ENCODE measurements around the gene HECTD2. TPM values are rescaled to one million over a fixed set of nuclear protein-coding genes. Genes with fewer than 3 reads are reported as not detected.
"Not testable (repeated sequence)": the region's sequence is repeated elsewhere in the genome, so short reads cannot be mapped to it uniquely, and the experiment has no call there.

HECTD2 gene, protein sequence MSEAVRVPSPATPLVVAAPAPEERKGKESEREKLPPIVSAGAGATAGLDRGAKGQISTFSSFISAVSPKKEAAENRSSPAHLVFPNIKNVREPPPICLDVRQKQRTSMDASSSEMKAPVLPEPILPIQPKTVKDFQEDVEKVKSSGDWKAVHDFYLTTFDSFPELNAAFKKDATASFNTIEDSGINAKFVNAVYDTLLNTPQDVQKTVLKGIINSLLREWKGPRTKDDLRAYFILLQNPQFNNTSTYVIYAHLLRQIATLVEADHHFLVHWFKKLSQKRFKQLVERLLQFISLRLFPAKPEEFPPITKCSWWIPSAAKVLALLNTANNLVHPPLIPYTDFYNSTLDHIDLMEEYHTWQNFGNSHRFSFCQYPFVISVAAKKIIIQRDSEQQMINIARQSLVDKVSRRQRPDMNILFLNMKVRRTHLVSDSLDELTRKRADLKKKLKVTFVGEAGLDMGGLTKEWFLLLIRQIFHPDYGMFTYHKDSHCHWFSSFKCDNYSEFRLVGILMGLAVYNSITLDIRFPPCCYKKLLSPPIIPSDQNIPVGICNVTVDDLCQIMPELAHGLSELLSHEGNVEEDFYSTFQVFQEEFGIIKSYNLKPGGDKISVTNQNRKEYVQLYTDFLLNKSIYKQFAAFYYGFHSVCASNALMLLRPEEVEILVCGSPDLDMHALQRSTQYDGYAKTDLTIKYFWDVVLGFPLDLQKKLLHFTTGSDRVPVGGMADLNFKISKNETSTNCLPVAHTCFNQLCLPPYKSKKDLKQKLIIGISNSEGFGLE
- 17.4 TPM for total RNA-seq (ENCODE audit: unreplicated experiment)
- long read RNA-seq, partial matches to known transcripts = 2 of 2 reads
- long read RNA-seq, other reads (novel, unspliced or antisense) = 0 of 2 reads

DNA sequence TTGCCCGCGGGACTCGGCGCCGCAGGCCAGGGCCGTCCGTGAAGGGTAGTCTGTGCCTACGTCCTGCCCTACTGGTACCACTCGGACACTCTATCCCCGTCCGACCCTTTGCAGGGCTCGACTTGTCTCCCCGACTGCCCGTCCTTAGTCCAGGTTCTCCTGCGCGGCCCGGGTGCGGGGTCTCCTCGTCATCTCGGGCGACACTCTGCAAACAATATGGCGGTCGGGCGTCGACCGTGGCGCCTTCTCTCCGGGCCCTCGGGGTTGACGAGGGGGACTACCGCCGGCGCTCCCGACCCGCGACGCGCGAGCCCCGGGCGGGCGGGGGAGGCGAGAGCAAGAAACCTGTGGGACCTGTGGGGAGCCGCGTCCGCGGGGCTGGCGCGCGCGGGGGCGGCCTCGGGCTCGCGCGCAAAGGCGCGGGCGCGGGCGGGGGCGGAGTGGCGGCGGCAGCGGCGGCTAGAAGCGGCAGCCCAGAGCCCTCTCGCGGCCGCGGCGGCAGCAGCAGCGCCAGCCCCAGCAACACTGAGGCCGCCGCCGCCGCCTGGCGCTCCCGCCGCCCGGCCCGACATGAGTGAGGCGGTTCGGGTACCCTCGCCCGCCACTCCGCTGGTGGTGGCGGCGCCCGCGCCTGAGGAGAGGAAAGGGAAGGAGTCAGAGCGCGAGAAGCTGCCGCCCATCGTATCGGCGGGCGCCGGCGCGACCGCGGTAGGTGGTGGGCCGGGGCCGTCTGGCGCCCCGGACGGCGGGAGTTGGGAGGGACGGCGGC, at the start of gene HECTD2:
TSS of gene HECTD2 (plus strand) at position 476 of the 769 bp plus-strand sequence. CDS start at position 571, 95 bp downstream.
- Mint-ChIP-seq H3K27me3 (ENCODE audit: unreplicated experiment) (peaks cover 7% of the 10 kb centered on the region), H3K4me3 (ENCODE audit: unreplicated experiment) (peak within 1 kb of the TSS; percentile 99), H3K36me3 (ENCODE audit: low read depth, unreplicated experiment) (peaks cover 6% of the 10 kb centered on the region), H3K9me3 (ENCODE audit: unreplicated experiment) (no peaks in the 10 kb centered on the region), H3K27ac (ENCODE audit: unreplicated experiment) (peak within 1 kb of the TSS; percentile 100), H3K4me1 (ENCODE audit: unreplicated experiment) (peaks cover 23% of the 10 kb centered on the region)
- TF ChIP-seq, protein P1, sequence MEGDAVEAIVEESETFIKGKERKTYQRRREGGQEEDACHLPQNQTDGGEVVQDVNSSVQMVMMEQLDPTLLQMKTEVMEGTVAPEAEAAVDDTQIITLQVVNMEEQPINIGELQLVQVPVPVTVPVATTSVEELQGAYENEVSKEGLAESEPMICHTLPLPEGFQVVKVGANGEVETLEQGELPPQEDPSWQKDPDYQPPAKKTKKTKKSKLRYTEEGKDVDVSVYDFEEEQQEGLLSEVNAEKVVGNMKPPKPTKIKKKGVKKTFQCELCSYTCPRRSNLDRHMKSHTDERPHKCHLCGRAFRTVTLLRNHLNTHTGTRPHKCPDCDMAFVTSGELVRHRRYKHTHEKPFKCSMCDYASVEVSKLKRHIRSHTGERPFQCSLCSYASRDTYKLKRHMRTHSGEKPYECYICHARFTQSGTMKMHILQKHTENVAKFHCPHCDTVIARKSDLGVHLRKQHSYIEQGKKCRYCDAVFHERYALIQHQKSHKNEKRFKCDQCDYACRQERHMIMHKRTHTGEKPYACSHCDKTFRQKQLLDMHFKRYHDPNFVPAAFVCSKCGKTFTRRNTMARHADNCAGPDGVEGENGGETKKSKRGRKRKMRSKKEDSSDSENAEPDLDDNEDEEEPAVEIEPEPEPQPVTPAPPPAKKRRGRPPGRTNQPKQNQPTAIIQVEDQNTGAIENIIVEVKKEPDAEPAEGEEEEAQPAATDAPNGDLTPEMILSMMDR (IDR thresholded peaks at IDR 0.05; ENCODE audit: unreplicated experiment) = peak; percentile 6
- peak; percentile 84 for DNase-seq (ENCODE audit: low spot score)

DNA sequence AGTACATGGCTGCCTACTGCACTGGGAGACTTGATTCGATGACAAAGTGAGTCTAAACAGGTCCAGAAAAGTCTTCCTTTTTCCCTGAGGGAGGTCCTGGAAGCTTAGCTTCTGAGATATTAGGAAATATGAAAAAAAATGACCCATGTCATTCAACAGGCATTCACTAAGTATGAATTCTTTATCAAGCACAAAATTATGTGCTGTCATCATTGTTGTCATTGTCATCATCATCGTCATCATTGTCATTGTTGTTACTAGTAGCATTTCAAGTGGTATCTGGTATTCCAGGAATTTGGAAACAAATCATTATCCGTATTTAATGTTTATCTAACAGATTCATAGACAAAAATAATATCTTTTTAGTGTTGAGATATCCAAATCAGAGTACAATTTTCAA, 49.7 kb upstream of the HECTD2 start:
- no peaks in the 10 kb centered on the region for H3K9me3 Mint-ChIP-seq (ENCODE audit: unreplicated experiment)
- TF ChIP-seq, protein P1 (IDR thresholded peaks at IDR 0.05; ENCODE audit: unreplicated experiment) = no peak
- H3K27me3 Mint-ChIP-seq (ENCODE audit: unreplicated experiment) = peaks cover 1% of the 10 kb centered on the region
- H3K36me3 Mint-ChIP-seq (ENCODE audit: low read depth, unreplicated experiment) = no peaks in the 10 kb centered on the region
- H3K4me3 Mint-ChIP-seq (ENCODE audit: unreplicated experiment) = no peak overlapping the region
- H3K27ac Mint-ChIP-seq (ENCODE audit: unreplicated experiment) = no peak overlapping the region
- DNase-seq (ENCODE audit: low spot score) = no peak
- peaks cover 2% of the 10 kb centered on the region for H3K4me1 Mint-ChIP-seq (ENCODE audit: unreplicated experiment)

DNA sequence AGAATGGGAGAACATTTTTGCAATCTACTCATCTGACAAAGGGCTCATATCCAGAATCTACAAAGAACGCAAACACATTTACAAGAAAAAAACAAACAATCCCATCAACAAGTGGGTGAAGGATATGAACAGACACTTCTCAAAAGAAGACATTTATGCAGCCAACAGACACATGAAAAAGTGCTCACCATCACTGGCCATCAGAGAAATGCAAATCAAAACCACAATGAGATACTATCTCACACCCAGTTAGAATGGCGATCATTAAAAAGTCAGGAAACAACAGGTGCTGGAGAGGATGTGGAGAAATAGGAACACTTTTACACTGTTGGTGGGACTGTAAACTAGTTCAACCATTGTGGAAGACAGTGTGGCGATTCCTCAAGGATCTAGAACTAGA, 44.6 kb upstream of the HECTD2 start:
- DNase-seq (ENCODE audit: low spot score); H3K4me1 Mint-ChIP-seq (ENCODE audit: unreplicated experiment); H3K27ac Mint-ChIP-seq (ENCODE audit: unreplicated experiment); H3K4me3 Mint-ChIP-seq (ENCODE audit: unreplicated experiment); H3K9me3 Mint-ChIP-seq (ENCODE audit: unreplicated experiment); H3K27me3 Mint-ChIP-seq (ENCODE audit: unreplicated experiment); H3K36me3 Mint-ChIP-seq (ENCODE audit: low read depth, unreplicated experiment): not testable (repeated sequence)

DNA sequence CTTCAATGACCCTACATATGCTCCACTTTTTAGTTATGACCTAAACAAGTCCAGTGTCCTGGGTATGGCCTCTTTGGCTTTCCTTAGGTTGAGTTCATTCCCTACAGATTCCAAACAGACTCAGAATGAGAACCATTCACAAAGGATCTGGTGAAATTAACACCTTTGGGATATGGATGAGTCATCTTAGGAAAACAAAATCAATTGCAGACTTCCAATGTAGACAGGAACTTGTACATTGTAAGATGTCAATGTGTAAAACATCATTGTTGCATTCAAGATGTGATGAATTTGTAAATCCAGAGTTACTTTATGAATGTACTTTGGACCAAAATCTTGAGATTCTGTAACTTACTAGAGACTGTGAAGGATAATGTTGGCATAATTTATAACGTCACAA, 43.4 kb upstream of the HECTD2 start:
- no peak for DNase-seq (ENCODE audit: low spot score)
- Mint-ChIP-seq H3K27me3 (ENCODE audit: unreplicated experiment) (peaks cover 1% of the 10 kb centered on the region), H3K4me1 (ENCODE audit: unreplicated experiment) (peaks cover 6% of the 10 kb centered on the region), H3K4me3 (ENCODE audit: unreplicated experiment) (no peak overlapping the region), H3K27ac (ENCODE audit: unreplicated experiment) (no peak overlapping the region), H3K9me3 (ENCODE audit: unreplicated experiment) (no peaks in the 10 kb centered on the region), H3K36me3 (ENCODE audit: low read depth, unreplicated experiment) (no peaks in the 10 kb centered on the region)
- TF ChIP-seq, protein P1 (IDR thresholded peaks at IDR 0.05; ENCODE audit: unreplicated experiment) = no peak

DNA sequence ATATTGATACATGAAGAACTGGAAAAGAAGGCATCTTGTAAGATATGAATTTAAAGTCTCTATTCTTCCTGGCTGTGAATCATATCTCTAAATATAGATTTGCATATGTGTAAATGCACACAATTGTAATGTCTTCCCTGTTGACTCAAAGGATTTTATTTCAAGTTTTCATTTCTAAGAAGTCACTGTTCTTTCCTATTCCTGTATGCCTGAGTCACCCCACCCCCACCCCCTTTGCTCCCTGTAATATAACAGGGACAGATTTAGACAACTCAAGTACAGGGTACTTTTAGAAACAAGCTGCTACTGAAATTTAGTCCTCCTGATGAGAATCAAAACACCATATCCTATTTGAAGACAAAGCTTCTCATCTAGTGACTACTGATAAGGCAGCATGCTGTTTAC, 43.0 kb upstream of the HECTD2 start:
- no peak overlapping the region for H3K4me3 Mint-ChIP-seq (ENCODE audit: unreplicated experiment)
- no peak overlapping the region for H3K27ac Mint-ChIP-seq (ENCODE audit: unreplicated experiment)
- H3K27me3 Mint-ChIP-seq (ENCODE audit: unreplicated experiment) = peaks cover 1% of the 10 kb centered on the region
- H3K36me3 Mint-ChIP-seq (ENCODE audit: low read depth, unreplicated experiment) = no peaks in the 10 kb centered on the region
- H3K4me1 Mint-ChIP-seq (ENCODE audit: unreplicated experiment) = peaks cover 6% of the 10 kb centered on the region
- no peak for DNase-seq (ENCODE audit: low spot score)
- no peaks in the 10 kb centered on the region for H3K9me3 Mint-ChIP-seq (ENCODE audit: unreplicated experiment)
- TF ChIP-seq, protein P1 (IDR thresholded peaks at IDR 0.05; ENCODE audit: unreplicated experiment) = no peak
